ENCODE results near the gene TPCN2.
A peak's percentile ranks its signal among the peaks of the same experiment; 100 is the strongest.

Gene TPCN2

GRCh38 chr11:69180226-69180625 is 131.5 kb downstream of the TPCN2 start:
- WGBS (ENCODE audit: insufficient coverage) = 46% methylated on average over 8 of the region's 9 CpGs
- CTCF ChIA-PET = no interaction called here
- Histone ChIP-seq H3K9me3 (ENCODE audit: control extremely low read depth in 1 of 5, control insufficient read depth in 4 of 5, insufficient read depth in 2 of 5, low read depth in 1 of 5, low read length in 4 of 5) (peaks cover 0 to 8% (median 0%) of the 10 kb centered on the region in 5 experiments), H3K4me1 (ENCODE audit: control extremely low read depth in 1 of 4, control insufficient read depth in 4 of 4, insufficient read depth in 4 of 4, low read length in 3 of 4) (peaks cover 0 to 10% (median 10%) of the 10 kb centered on the region in 4 experiments), H3K27me3 (replicated peaks in 2 of 5; ENCODE audit: control insufficient read depth in 4 of 5, insufficient read depth in 5 of 5, low read length in 4 of 5) (peaks cover 0 to 4% (median 0%) of the 10 kb centered on the region in 5 experiments), H3K36me3 (ENCODE audit: control insufficient read depth in 4 of 4, insufficient read depth in 4 of 4, low read length in 3 of 4) (no peaks in the 10 kb centered on the region), H3K27ac (ENCODE audit: insufficient read depth in 1 of 2, low read depth in 1 of 2, low read length in 2 of 2, poor library complexity in 1 of 2, severe bottlenecking in 2 of 2) (no peak overlapping the region), H3K4me3 (ENCODE audit: control insufficient read depth in 1 of 7, extremely low read depth in 1 of 7, insufficient read depth in 4 of 7, low read depth in 2 of 7, low read length in 6 of 7) (no peak overlapping the region)
- POLR2A ChIA-PET = no interaction called here
- peak; percentile 9 to 52 (median 35) for DNase-seq

- Histone ChIP-seq H3K4me3 (ENCODE audit: control insufficient read depth in 1 of 7, extremely low read depth in 1 of 7, insufficient read depth in 4 of 7, low read depth in 2 of 7, low read length in 6 of 7) (no peak overlapping the region), H3K9me3 (ENCODE audit: control extremely low read depth in 1 of 5, control insufficient read depth in 4 of 5, insufficient read depth in 2 of 5, low read depth in 1 of 5, low read length in 4 of 5) (peaks cover 0 to 6% (median 0%) of the 10 kb centered on the region in 5 experiments), H3K4me1 (ENCODE audit: control extremely low read depth in 1 of 4, control insufficient read depth in 4 of 4, insufficient read depth in 4 of 4, low read length in 3 of 4) (peaks cover 0 to 10% (median 10%) of the 10 kb centered on the region in 4 experiments), H3K27ac (ENCODE audit: insufficient read depth in 1 of 2, low read depth in 1 of 2, low read length in 2 of 2, poor library complexity in 1 of 2, severe bottlenecking in 2 of 2) (no peak overlapping the region), H3K36me3 (ENCODE audit: control insufficient read depth in 4 of 4, insufficient read depth in 4 of 4, low read length in 3 of 4) (no peaks in the 10 kb centered on the region), H3K27me3 (replicated peaks in 2 of 5; ENCODE audit: control insufficient read depth in 4 of 5, insufficient read depth in 5 of 5, low read length in 4 of 5) (peaks cover 0 to 4% (median 0%) of the 10 kb centered on the region in 5 experiments)
- ChIA-PET POLR2A (no interaction called here), CTCF (no interaction called here)
- DNase-seq = no peak
- 65% methylated on average over 2 of the region's 3 CpGs for WGBS (ENCODE audit: insufficient coverage)
Observed at GRCh38 chr11:69180726-69181125, 132.0 kb downstream of the TPCN2 start.

GRCh38 chr11:69183613-69184012 is 134.9 kb downstream of the TPCN2 start:
- peaks cover 0 to 4% (median 0%) of the 10 kb centered on the region in 5 experiments for H3K27me3 ChIP-seq (replicated peaks in 2 of 5; ENCODE audit: control insufficient read depth in 4 of 5, insufficient read depth in 5 of 5, low read length in 4 of 5)
- peaks cover 0 to 10% (median 10%) of the 10 kb centered on the region in 4 experiments for H3K4me1 ChIP-seq (ENCODE audit: control extremely low read depth in 1 of 4, control insufficient read depth in 4 of 4, insufficient read depth in 4 of 4, low read length in 3 of 4)
- H3K36me3 ChIP-seq (ENCODE audit: control insufficient read depth in 4 of 4, insufficient read depth in 4 of 4, low read length in 3 of 4) = no peaks in the 10 kb centered on the region
- peaks cover 0 to 9% (median 1%) of the 10 kb centered on the region in 5 experiments for H3K9me3 ChIP-seq (ENCODE audit: control extremely low read depth in 1 of 5, control insufficient read depth in 4 of 5, insufficient read depth in 2 of 5, low read depth in 1 of 5, low read length in 4 of 5)
- 90% methylated on average over 6 of the region's 8 CpGs for WGBS (ENCODE audit: insufficient coverage)
- H3K27ac ChIP-seq (ENCODE audit: insufficient read depth in 1 of 2, low read depth in 1 of 2, low read length in 2 of 2, poor library complexity in 1 of 2, severe bottlenecking in 2 of 2) = no peak overlapping the region
- CTCF ChIA-PET = no interaction called here
- no peak overlapping the region for H3K4me3 ChIP-seq (ENCODE audit: control insufficient read depth in 1 of 7, extremely low read depth in 1 of 7, insufficient read depth in 4 of 7, low read depth in 2 of 7, low read length in 6 of 7)
- POLR2A ChIA-PET = no interaction called here
- no peak for DNase-seq
